Measurements from ENCODE around the gene NRXN3.

NRXN3 gene

DNA sequence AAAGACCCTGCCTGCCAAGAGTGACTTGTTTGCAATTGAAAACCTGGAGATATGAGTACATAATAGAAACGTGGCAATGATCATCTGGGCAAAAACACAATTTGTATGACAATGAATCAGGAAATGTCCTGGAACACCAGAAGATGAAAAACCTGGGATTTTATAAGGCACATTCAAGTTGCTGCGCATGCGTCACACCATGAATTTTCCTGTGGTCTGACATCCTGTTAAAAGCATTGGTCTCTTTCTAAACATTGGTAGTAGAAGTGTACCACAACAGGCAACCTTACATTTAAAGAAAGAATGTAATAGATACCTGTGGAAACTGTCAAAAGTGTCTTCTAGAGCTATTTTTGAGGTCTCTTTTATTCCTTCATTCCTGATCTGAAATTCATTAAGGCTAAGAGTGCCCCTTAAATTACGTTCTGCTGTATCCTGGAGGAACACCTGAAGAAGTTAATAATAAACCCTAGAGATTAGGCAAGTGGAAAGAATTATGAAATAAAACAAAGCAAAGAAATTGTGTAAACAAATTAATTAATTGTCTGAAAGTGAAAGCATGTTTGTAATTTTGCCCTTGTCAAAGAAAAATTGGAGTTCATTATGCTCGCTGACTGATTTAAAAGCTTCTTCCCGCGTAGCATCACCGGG lies 1364.7 kb downstream of the NRXN3 start:
- TF ChIP-seq, protein P1, sequence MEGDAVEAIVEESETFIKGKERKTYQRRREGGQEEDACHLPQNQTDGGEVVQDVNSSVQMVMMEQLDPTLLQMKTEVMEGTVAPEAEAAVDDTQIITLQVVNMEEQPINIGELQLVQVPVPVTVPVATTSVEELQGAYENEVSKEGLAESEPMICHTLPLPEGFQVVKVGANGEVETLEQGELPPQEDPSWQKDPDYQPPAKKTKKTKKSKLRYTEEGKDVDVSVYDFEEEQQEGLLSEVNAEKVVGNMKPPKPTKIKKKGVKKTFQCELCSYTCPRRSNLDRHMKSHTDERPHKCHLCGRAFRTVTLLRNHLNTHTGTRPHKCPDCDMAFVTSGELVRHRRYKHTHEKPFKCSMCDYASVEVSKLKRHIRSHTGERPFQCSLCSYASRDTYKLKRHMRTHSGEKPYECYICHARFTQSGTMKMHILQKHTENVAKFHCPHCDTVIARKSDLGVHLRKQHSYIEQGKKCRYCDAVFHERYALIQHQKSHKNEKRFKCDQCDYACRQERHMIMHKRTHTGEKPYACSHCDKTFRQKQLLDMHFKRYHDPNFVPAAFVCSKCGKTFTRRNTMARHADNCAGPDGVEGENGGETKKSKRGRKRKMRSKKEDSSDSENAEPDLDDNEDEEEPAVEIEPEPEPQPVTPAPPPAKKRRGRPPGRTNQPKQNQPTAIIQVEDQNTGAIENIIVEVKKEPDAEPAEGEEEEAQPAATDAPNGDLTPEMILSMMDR (IDR thresholded peaks at IDR 0.05; ENCODE audit: insufficient read depth, low read length, poor library complexity, severe bottlenecking), result no peak
- TF ChIP-seq EZH2phosphoT487 (conservative IDR thresholded peaks at IDR 0.05; ENCODE audit: low read length), result no peak
- no peak overlapping the region for H2AFZ ChIP-seq (ENCODE audit: low read depth, low read length, severe bottlenecking)
- H3K9ac ChIP-seq (ENCODE audit: low read length), result no peak overlapping the region
- H3K36me3 ChIP-seq (ENCODE audit: low read length), result no peaks in the 10 kb centered on the region
- H3K79me2 ChIP-seq (ENCODE audit: insufficient read depth, low read length), result no peaks in the 10 kb centered on the region
- no peaks in the 10 kb centered on the region for H3K9me2 ChIP-seq (replicated peaks; ENCODE audit: insufficient read depth, low read length)
- H3K4me3 ChIP-seq (ENCODE audit: insufficient read depth, low read length, poor library complexity, severe bottlenecking), result no peak overlapping the region
- no peaks in the 10 kb centered on the region for H3K9me3 ChIP-seq (ENCODE audit: insufficient read depth, low read length)
- H3F3A ChIP-seq (ENCODE audit: insufficient read depth), result no peaks in the 10 kb centered on the region
- no peaks in the 10 kb centered on the region for H4K20me1 ChIP-seq (ENCODE audit: low read depth, low read length)
- no peak overlapping the region for H3K4me2 ChIP-seq (ENCODE audit: low read depth, low read length, poor library complexity, severe bottlenecking)
- H3K27ac ChIP-seq (ENCODE audit: low read depth, low read length), result no peak overlapping the region
- no peaks in the 10 kb centered on the region for H3K27me3 ChIP-seq (ENCODE audit: low read length)

DNA sequence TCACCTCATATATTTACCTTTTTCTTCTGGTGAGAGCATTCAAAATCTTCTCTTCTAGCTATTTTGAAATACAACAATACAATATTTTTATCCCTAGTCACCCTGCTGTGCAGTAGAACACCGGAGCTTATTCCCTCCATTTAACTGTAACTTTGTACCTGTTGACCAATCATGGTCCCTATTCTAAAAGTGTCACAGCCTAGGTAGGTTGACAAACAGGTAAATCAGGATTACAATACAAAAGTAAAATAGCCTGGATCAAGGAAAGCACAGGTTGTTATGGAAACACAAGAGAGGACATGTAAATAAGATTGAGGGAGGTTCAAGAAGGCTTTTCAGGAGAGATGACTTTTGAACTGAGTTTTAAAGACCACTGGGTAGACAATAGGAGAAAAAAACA lies 1370.2 kb downstream of the NRXN3 start:
- Histone ChIP-seq H4K20me1 (ENCODE audit: low read depth, low read length) (no peaks in the 10 kb centered on the region), H3K27me3 (ENCODE audit: low read length) (no peaks in the 10 kb centered on the region), H2AFZ (ENCODE audit: low read depth, low read length, severe bottlenecking) (no peak overlapping the region), H3F3A (ENCODE audit: insufficient read depth) (no peaks in the 10 kb centered on the region), H3K36me3 (ENCODE audit: low read length) (no peaks in the 10 kb centered on the region), H3K79me2 (ENCODE audit: insufficient read depth, low read length) (no peaks in the 10 kb centered on the region), H3K27ac (ENCODE audit: low read depth, low read length) (no peak overlapping the region), H3K9me3 (ENCODE audit: insufficient read depth, low read length) (no peaks in the 10 kb centered on the region), H3K4me3 (ENCODE audit: insufficient read depth, low read length, poor library complexity, severe bottlenecking) (no peak overlapping the region), H3K4me2 (ENCODE audit: low read depth, low read length, poor library complexity, severe bottlenecking) (no peak overlapping the region), H3K9me2 (replicated peaks; ENCODE audit: insufficient read depth, low read length) (no peaks in the 10 kb centered on the region), H3K9ac (ENCODE audit: low read length) (no peak overlapping the region)
- TF ChIP-seq EZH2phosphoT487 (conservative IDR thresholded peaks at IDR 0.05; ENCODE audit: low read length), result no peak
- TF ChIP-seq, protein P1 (IDR thresholded peaks at IDR 0.05; ENCODE audit: insufficient read depth, low read length, poor library complexity, severe bottlenecking), result no peak

DNA sequence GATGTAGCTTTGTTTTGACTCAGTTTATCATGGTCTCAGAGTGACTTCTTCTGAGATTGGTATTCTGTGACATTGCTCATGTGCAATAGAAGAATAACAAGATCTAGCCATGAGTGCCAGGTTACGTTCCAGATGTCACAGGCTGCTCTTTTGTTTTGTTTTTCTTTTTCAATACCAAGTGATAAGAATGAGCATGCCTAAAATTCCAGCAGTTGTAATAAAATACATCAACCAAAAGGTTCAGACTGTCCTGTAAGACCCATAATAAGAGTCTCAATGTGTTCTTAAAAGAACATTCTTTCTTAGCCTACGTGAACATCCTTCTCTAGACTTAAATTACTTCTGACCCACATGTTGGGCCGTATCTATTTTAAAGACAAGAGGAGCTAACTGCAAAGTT lies 1371.9 kb downstream of the NRXN3 start:
- no peak overlapping the region for H3K27ac ChIP-seq (ENCODE audit: low read depth, low read length)
- no peak overlapping the region for H3K4me3 ChIP-seq (ENCODE audit: insufficient read depth, low read length, poor library complexity, severe bottlenecking)
- no peak for TF ChIP-seq EZH2phosphoT487 (conservative IDR thresholded peaks at IDR 0.05; ENCODE audit: low read length)
- TF ChIP-seq, protein P1 (IDR thresholded peaks at IDR 0.05; ENCODE audit: insufficient read depth, low read length, poor library complexity, severe bottlenecking), result no peak
- no peaks in the 10 kb centered on the region for H3F3A ChIP-seq (ENCODE audit: insufficient read depth)
- no peaks in the 10 kb centered on the region for H3K9me2 ChIP-seq (replicated peaks; ENCODE audit: insufficient read depth, low read length)
- H3K36me3 ChIP-seq (ENCODE audit: low read length), result no peaks in the 10 kb centered on the region
- H3K27me3 ChIP-seq (ENCODE audit: low read length), result no peaks in the 10 kb centered on the region
- H3K79me2 ChIP-seq (ENCODE audit: insufficient read depth, low read length), result no peaks in the 10 kb centered on the region
- no peaks in the 10 kb centered on the region for H4K20me1 ChIP-seq (ENCODE audit: low read depth, low read length)
- no peaks in the 10 kb centered on the region for H3K9me3 ChIP-seq (ENCODE audit: insufficient read depth, low read length)
- no peak overlapping the region for H3K4me2 ChIP-seq (ENCODE audit: low read depth, low read length, poor library complexity, severe bottlenecking)
- no peak overlapping the region for H2AFZ ChIP-seq (ENCODE audit: low read depth, low read length, severe bottlenecking)
- no peak overlapping the region for H3K9ac ChIP-seq (ENCODE audit: low read length)
